ENCODE results near the gene RIPPLY2. TPM values are rescaled to one million over a fixed set of nuclear protein-coding genes. Genes with fewer than 3 reads are reported as not detected.

The RIPPLY2 gene
- total RNA-seq, 2 donors from 2014 or later: not detected

GRCh38 chr6:83859410-83860358 lies 6.5 kb downstream of the RIPPLY2 start, which contains the start of gene CYB5R4:
Gene CYB5R4 (plus strand): TSS chr6:83859689. CDS start chr6:83859783, 94 bp downstream.
- no peaks in the 10 kb centered on the region for H3K36me3 ChIP-seq
- H3K27me3 ChIP-seq (replicated peaks; ENCODE audit: insufficient read depth): no peaks in the 10 kb centered on the region
- peak; percentile 35 for TF ChIP-seq CTCF (IDR thresholded peaks at IDR 0.05)
- ATAC-seq (ENCODE audit: insufficient number of reproducible peaks, low FRiP score, low read depth) (peak; percentile 98), DNase-seq (ENCODE audit: low spot score) (peak; percentile 85)
- H3K4me1 ChIP-seq (ENCODE audit: control insufficient read depth in 1 of 2, low read depth in 2 of 2): peaks cover 9 to 14% of the 10 kb centered on the region in 2 donors
- no peaks in the 10 kb centered on the region for H3K9me3 ChIP-seq
- H3K4me3 ChIP-seq: peak within 1 kb of the TSS; percentile 89
- peak within 1 kb of the TSS; percentile 81 for H3K27ac ChIP-seq

GRCh38 chr6:83860359-83860755 lies 7.2 kb downstream of the RIPPLY2 start:
- Histone ChIP-seq H3K4me1 (ENCODE audit: control insufficient read depth in 1 of 2, low read depth in 2 of 2) (peaks cover 9 to 14% of the 10 kb centered on the region in 2 donors), H3K4me3 (peak overlapping the region; percentile 89), H3K36me3 (no peaks in the 10 kb centered on the region), H3K27ac (peak overlapping the region; percentile 81), H3K27me3 (replicated peaks; ENCODE audit: insufficient read depth) (no peaks in the 10 kb centered on the region), H3K9me3 (no peaks in the 10 kb centered on the region)
- no peak for TF ChIP-seq CTCF (IDR thresholded peaks at IDR 0.05)
- ATAC-seq (ENCODE audit: insufficient number of reproducible peaks, low FRiP score, low read depth): no peak
- DNase-seq (ENCODE audit: low spot score): no peak

- TF ChIP-seq CTCF (IDR thresholded peaks at IDR 0.05): no peak
- no peaks in the 10 kb centered on the region for H3K27me3 ChIP-seq (replicated peaks; ENCODE audit: insufficient read depth)
- peak overlapping the region; percentile 89 for H3K4me3 ChIP-seq
- H3K27ac ChIP-seq: no peak overlapping the region
- no peaks in the 10 kb centered on the region for H3K36me3 ChIP-seq
- no peaks in the 10 kb centered on the region for H3K9me3 ChIP-seq
- peaks cover 9 to 14% of the 10 kb centered on the region in 2 donors for H3K4me1 ChIP-seq (ENCODE audit: control insufficient read depth in 1 of 2, low read depth in 2 of 2)
- ATAC-seq (ENCODE audit: insufficient number of reproducible peaks, low FRiP score, low read depth): no peak
- DNase-seq (ENCODE audit: low spot score): no peak
Observed at GRCh38 chr6:83860782-83861495, 7.8 kb downstream of the RIPPLY2 start.

- ATAC-seq (ENCODE audit: insufficient number of reproducible peaks, low FRiP score, low read depth) (no peak), DNase-seq (ENCODE audit: low spot score) (no peak)
- H3K27me3 ChIP-seq (replicated peaks; ENCODE audit: insufficient read depth): no peaks in the 10 kb centered on the region
- TF ChIP-seq CTCF (IDR thresholded peaks at IDR 0.05): no peak
- no peak overlapping the region for H3K4me3 ChIP-seq
- H3K27ac ChIP-seq: no peak overlapping the region
- peaks cover 3% of the 10 kb centered on the region for H3K36me3 ChIP-seq
- H3K4me1 ChIP-seq (ENCODE audit: control insufficient read depth in 1 of 2, low read depth in 2 of 2): peaks cover 9 to 14% of the 10 kb centered on the region in 2 donors
- no peaks in the 10 kb centered on the region for H3K9me3 ChIP-seq
Observed at GRCh38 chr6:83862776-83863471, 9.8 kb downstream of the RIPPLY2 start.
